ENCODE results near the gene CETN2. TPM values are rescaled to one million over a fixed set of nuclear protein-coding genes. Genes with fewer than 3 reads are reported as not detected.
"Not testable (repeated sequence)": the region's sequence is repeated elsewhere in the genome, so short reads cannot be mapped to it uniquely, and the experiment has no call there.

Gene CETN2
- total RNA-seq, 4 donors from 2014 or later = 10.5 to 18.8 (median 13.5) TPM

GRCh38 chrX:152842772-152843338, 12.3 kb upstream of the CETN2 start:
- TF ChIP-seq POLR2A (IDR thresholded peaks at IDR 0.05) (no peak), CTCF (IDR thresholded peaks at IDR 0.05) (no peak)
- peak in 1 of 2 donors; percentile 26 for DNase-seq (ENCODE audit: low spot score in 2 of 2)
- intact Hi-C loops (cut with DNase I; ENCODE audit: low total_unique reads) = no loop called here
- WGBS, 2 donors = 89 to 96% methylated on average over 10 of the region's 10 CpGs
- no peak overlapping the region for H3K4me3 ChIP-seq (ENCODE audit: low read depth, poor library complexity, severe bottlenecking)

GRCh38 chrX:152835470-152835869, 4.9 kb upstream of the CETN2 start:
- WGBS, 2 donors = 92% methylated on average over 1 of the region's 1 CpG; no CpG with 5 or more reads in 1 of the 2 donors
- H3K4me3 ChIP-seq (ENCODE audit: low read depth, poor library complexity, severe bottlenecking); intact Hi-C loops (cut with DNase I; ENCODE audit: low total_unique reads); DNase-seq (ENCODE audit: low spot score in 2 of 2): not testable (repeated sequence)

DNA sequence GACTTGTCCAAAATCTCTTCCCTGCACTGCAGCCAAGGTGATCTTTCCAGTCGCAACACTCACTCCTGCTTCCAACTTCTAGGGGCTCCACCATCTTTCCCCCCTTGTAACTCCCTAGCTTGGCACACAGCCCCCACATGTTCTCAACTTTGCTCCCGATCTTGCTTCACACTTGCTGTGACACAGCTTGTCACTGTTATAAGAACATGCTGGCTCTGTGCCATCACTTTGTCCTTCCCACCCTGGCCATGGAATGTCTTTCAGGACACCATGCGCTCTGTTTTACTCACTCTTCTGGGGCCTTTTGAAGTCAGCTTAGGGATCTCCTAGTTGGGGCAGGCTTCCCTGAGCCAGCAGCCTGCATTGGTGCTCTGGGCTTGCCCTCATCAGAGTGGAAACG, 2.8 kb upstream of the CETN2 start:
- no peak for TF ChIP-seq CTCF (IDR thresholded peaks at IDR 0.05)
- no peak for TF ChIP-seq POLR2A (IDR thresholded peaks at IDR 0.05)
- WGBS, 2 donors = 79 to 85% methylated on average over 4 of the region's 4 CpGs
- no peak overlapping the region for H3K4me3 ChIP-seq (ENCODE audit: low read depth, poor library complexity, severe bottlenecking)
- no peak for DNase-seq (ENCODE audit: low spot score in 2 of 2)
- intact Hi-C loops (cut with DNase I; ENCODE audit: low total_unique reads) = no loop called here

- intact Hi-C loops (cut with DNase I; ENCODE audit: low total_unique reads) = no loop called here
- TF ChIP-seq POLR2A (IDR thresholded peaks at IDR 0.05) (no peak), CTCF (IDR thresholded peaks at IDR 0.05) (no peak)
- 89 to 97% methylated on average over 5 of the region's 5 CpGs for WGBS, 2 donors
- H3K4me3 ChIP-seq (ENCODE audit: low read depth, poor library complexity, severe bottlenecking) = no peak overlapping the region
- DNase-seq (ENCODE audit: low spot score in 2 of 2) = no peak
Observed at GRCh38 chrX:152832520-152832919, 2.0 kb upstream of the CETN2 start.

DNA sequence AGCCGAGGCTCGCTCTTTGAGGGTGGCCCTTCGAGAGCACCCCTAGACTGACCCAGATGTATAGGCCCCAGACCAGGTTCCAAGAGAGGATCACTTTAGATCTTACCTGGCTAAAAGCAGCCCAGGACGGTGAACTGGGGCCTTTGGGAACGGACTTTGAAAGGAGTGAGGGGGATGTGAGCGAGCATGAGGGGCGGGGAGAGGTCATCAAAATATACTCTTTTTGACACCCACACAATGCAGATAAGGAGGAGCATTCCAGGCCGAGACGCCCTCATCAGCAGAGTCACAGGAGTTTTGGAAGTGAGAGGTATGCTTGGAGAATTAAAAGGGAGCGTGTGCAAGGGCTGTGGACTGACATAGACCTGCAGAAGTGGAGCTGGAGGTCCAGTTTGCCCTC, 834 bp upstream of the CETN2 start:
- no peak for DNase-seq (ENCODE audit: low spot score in 2 of 2)
- no peak for TF ChIP-seq POLR2A (IDR thresholded peaks at IDR 0.05)
- TF ChIP-seq CTCF (IDR thresholded peaks at IDR 0.05) = no peak
- 7 to 27% methylated on average over 6 to 10 of the region's 10 CpGs for WGBS, 2 donors
- intact Hi-C loops (cut with DNase I; ENCODE audit: low total_unique reads) = no loop called here
- H3K4me3 ChIP-seq (ENCODE audit: low read depth, poor library complexity, severe bottlenecking) = peak overlapping the region; percentile 48

GRCh38 chrX:152824841-152825374, 5.6 kb downstream of the CETN2 start:
- no peak for DNase-seq (ENCODE audit: low spot score in 2 of 2)
- intact Hi-C loops (cut with DNase I; ENCODE audit: low total_unique reads) = no loop called here
- TF ChIP-seq POLR2A (IDR thresholded peaks at IDR 0.05) (no peak), CTCF (IDR thresholded peaks at IDR 0.05) (no peak)
- 58 to 70% methylated on average over 7 of the region's 7 CpGs for WGBS, 2 donors
- no peak overlapping the region for H3K4me3 ChIP-seq (ENCODE audit: low read depth, poor library complexity, severe bottlenecking)

Data from lower leg skin (tissue), 4 donors.